Measurements from ENCODE around the gene TSEN2.
"Not testable (repeated sequence)": the region's sequence is repeated elsewhere in the genome, so short reads cannot be mapped to it uniquely, and the experiment has no call there.

TSEN2 gene

GRCh38 chr3:12472000-12472610, 12.2 kb upstream of the TSEN2 start:
- no peak for DNase-seq (ENCODE audit: low read depth)

GRCh38 chr3:12472796-12473195, 11.5 kb upstream of the TSEN2 start:
- DNase-seq (ENCODE audit: low read depth): no peak

- DNase-seq (ENCODE audit: low read depth): no peak
Observed at GRCh38 chr3:12473511-12473910, 10.8 kb upstream of the TSEN2 start.

- no peak for DNase-seq (ENCODE audit: low read depth)
Observed at GRCh38 chr3:12476238-12476897, 7.9 kb upstream of the TSEN2 start.

- no peak for DNase-seq (ENCODE audit: low read depth)
Observed at GRCh38 chr3:12477256-12477655, 7.0 kb upstream of the TSEN2 start.

GRCh38 chr3:12478326-12478725, 6.0 kb upstream of the TSEN2 start:
- DNase-seq (ENCODE audit: low read depth): no peak

- DNase-seq (ENCODE audit: low read depth): not testable (repeated sequence)
Observed at GRCh38 chr3:12479198-12479597, 5.1 kb upstream of the TSEN2 start.

- DNase-seq (ENCODE audit: low read depth): no peak
Observed at GRCh38 chr3:12479919-12480427, 4.3 kb upstream of the TSEN2 start.

- DNase-seq (ENCODE audit: low read depth): no peak
Observed at GRCh38 chr3:12483410-12483809, 870 bp upstream of the TSEN2 start.

GRCh38 chr3:12483872-12484197, 445 bp upstream of the TSEN2 start:
- DNase-seq (ENCODE audit: low read depth): no peak

GRCh38 chr3:12484983-12485327, 675 bp downstream of the TSEN2 start:
- DNase-seq (ENCODE audit: low read depth): no peak

GRCh38 chr3:12486001-12486400, 1.7 kb downstream of the TSEN2 start:
- DNase-seq (ENCODE audit: low read depth): no peak

- DNase-seq (ENCODE audit: low read depth): no peak
Observed at GRCh38 chr3:12486916-12487315, 2.6 kb downstream of the TSEN2 start.

GRCh38 chr3:12487336-12487735, 3.1 kb downstream of the TSEN2 start:
- DNase-seq (ENCODE audit: low read depth): no peak

GRCh38 chr3:12487786-12488185, 3.5 kb downstream of the TSEN2 start:
- DNase-seq (ENCODE audit: low read depth): no peak

- no peak for DNase-seq (ENCODE audit: low read depth)
Observed at GRCh38 chr3:12489368-12489767, 5.1 kb downstream of the TSEN2 start.

GRCh38 chr3:12489832-12490231, 5.6 kb downstream of the TSEN2 start:
- DNase-seq (ENCODE audit: low read depth): no peak

- no peak for DNase-seq (ENCODE audit: low read depth)
Observed at GRCh38 chr3:12490547-12490946, 6.3 kb downstream of the TSEN2 start.

- no peak for DNase-seq (ENCODE audit: low read depth)
Observed at GRCh38 chr3:12495749-12496452, 11.6 kb downstream of the TSEN2 start.

GRCh38 chr3:12496453-12496761, 12.1 kb downstream of the TSEN2 start:
- no peak for DNase-seq (ENCODE audit: low read depth)

GRCh38 chr3:12499474-12499873, 15.2 kb downstream of the TSEN2 start:
- no peak for DNase-seq (ENCODE audit: low read depth)

- DNase-seq (ENCODE audit: low read depth): peak; percentile 49
Observed at GRCh38 chr3:12501360-12502020, 17.2 kb downstream of the TSEN2 start.
